Measurements from ENCODE around the gene LSR. TPM values are rescaled to one million over a fixed set of nuclear protein-coding genes. Genes with fewer than 3 reads are reported as not detected.

Gene LSR, protein sequence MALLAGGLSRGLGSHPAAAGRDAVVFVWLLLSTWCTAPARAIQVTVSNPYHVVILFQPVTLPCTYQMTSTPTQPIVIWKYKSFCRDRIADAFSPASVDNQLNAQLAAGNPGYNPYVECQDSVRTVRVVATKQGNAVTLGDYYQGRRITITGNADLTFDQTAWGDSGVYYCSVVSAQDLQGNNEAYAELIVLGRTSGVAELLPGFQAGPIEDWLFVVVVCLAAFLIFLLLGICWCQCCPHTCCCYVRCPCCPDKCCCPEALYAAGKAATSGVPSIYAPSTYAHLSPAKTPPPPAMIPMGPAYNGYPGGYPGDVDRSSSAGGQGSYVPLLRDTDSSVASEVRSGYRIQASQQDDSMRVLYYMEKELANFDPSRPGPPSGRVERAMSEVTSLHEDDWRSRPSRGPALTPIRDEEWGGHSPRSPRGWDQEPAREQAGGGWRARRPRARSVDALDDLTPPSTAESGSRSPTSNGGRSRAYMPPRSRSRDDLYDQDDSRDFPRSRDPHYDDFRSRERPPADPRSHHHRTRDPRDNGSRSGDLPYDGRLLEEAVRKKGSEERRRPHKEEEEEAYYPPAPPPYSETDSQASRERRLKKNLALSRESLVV
- total RNA-seq (2014; rRNA removed; shearing (Covaris generic)): 16.7 and 18.7 TPM in 2 replicates

- in situ Hi-C loops (cut with HindIII; ENCODE audit: low sequenced_read_pairs): no loop called here
- peak; percentile 41 for DNase-seq (ENCODE audit: low spot score)
These were observed at the start of gene LSR for GRCh38 chr19:35248310-35249145. TSS of gene LSR (plus strand) at chr19:35249002. CDS start at chr19:35249023, 21 bp downstream.

- in situ Hi-C loops (cut with HindIII; ENCODE audit: low sequenced_read_pairs): no loop called here
- DNase-seq (ENCODE audit: low spot score): no peak
These were observed 49.3 kb upstream of the LSR start for GRCh38 chr19:35199481-35199880.

GRCh38 chr19:35202722-35203688, 45.8 kb upstream of the LSR start:
- in situ Hi-C loops (cut with HindIII; ENCODE audit: low sequenced_read_pairs): no loop called here
- no peak for DNase-seq (ENCODE audit: low spot score)

DNA sequence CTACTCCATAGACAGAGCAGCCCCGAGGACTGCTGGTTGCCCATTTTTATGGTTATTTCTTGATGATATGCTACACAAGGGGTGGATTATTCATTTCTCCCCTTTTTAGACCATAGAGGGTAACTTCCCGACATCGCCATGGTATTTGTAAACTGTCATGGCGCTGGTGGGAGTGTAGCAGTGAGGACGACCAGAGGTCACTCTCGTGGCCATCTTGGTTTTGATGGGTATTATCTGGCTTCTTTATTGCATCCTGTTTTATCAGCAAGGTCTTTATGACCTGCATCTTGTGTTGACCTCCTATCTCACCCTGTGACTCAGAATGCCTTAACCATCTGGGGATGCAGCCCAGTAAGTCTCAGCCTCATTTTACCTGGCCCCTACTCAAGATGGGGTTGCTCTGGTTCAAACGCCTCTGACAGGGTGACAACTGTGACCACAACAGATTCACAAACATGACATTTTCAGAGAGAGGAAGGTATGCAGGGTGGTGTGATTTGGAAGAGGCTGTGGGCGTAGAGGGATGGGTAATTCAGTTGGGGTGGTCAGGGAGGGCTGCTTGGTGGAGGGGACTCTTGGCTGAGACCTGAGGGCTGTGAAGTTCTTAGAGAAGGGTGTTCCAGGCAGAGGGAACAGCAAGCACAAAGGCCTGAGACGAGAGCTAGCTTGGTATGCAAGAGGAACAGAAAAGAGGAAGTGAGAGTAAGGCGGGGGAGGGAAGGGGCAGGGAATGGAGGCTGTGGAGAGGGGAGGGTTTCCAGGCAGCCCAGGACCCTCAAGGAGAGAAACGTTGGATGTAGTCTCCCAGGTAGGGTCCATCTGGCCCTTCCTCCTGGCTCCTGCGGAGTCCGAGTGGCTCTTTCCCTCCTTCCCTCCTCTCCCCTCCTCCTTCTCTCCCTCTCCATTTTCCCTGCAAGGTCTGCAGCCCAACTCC, 43.7 kb upstream of the LSR start:
- no peak for DNase-seq (ENCODE audit: low spot score)
- in situ Hi-C loops (cut with HindIII; ENCODE audit: low sequenced_read_pairs): no loop called here

DNA sequence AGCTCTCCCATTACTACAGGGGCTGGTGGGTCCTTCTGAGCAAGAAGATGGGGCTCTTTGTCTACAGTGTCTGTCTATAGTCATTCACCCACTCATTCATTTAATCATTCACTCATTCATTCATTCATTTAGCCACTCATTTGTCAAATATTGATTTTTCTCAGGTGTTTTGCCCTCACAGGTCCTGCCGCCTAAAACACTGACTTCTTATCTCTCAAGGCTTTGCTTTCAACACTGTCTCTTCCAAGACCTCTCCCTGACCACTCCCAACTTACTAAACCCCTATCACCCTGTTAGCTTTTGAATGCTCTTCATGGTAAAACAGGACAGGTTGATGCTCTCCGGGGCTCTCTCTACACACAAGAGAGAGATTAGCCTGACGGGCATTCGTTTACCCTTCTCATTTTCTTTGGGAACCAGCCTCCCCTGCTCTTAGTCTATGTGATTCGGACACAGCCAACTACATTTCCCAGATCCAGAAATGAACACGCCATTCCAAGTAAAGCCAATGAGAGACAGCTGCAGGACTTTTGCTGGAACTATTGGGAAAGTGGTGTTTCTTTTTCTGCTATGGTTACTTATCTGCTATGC, 43.0 kb upstream of the LSR start:
- DNase-seq (ENCODE audit: low spot score): no peak
- in situ Hi-C loops (cut with HindIII; ENCODE audit: low sequenced_read_pairs): no loop called here

DNA sequence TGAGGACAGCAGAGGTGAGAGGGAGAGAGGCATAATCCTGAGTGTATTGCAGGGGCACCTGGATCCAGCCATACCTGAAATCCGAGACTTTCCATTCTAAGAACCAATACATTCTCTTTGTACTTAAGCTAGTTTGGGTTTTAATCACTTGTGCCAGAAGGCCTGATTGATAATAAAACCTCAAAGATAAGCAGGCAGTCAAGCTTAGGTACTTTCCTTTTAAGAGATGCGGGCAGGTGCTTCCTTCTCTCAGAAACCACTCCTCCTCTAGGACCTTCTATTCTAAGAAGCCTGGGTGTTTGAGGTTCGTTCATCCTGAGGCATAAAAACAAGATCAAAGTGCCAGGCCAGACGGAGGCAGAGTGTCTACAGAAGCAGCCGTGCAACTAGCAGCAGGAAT, 42.4 kb upstream of the LSR start:
- no peak for DNase-seq (ENCODE audit: low spot score)
- in situ Hi-C loops (cut with HindIII; ENCODE audit: low sequenced_read_pairs): no loop called here

DNA sequence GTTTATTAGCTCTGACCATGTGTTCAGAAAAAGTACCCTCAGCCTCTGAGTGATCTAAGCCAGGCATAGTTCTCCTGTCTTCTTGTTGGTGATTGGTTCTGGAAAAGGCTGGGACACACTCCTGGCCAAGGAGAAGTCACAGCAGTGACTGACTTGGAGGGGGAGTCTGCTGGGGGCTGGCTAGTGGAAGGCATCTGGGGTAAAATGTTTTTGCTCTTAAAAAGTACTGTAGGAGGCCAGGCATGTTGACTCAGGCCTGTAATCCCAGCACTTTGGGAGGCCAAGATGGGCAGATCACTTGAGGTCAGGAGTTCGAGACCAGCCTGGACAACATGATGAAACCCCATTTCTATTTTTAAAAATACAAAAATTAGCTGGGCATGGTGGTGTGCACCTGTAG, 41.9 kb upstream of the LSR start:
- in situ Hi-C loops (cut with HindIII; ENCODE audit: low sequenced_read_pairs): no loop called here

DNA sequence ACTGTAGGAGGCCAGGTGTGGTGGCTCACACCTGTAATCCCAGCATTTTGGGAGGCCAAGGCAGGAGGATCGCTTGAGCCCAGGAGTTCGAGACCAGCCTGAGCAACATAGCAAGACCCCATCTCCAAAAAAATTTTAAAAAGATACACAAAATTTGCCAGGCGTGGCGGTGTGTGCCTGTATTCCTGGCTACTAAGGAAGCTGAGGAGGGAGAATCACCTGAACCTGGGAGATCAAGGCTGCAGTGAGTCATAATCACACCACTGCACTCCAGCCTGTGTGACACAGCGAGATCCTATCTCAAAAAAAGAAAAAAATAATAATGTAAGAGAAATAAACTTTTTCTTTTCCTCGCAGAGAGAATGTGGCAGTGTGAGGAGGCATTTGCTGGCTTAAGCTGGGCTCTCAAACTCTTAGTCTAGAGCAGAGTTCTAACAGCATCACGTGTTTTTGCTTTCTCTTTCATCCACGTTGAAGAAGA, 41.4 kb upstream of the LSR start:
- in situ Hi-C loops (cut with HindIII; ENCODE audit: low sequenced_read_pairs): no loop called here
- no peak for DNase-seq (ENCODE audit: low spot score)

More for the DNA sequence above, 41.9 kb upstream of the LSR start:
- DNase-seq (ENCODE audit: low spot score): no peak

- in situ Hi-C loops (cut with HindIII; ENCODE audit: low sequenced_read_pairs): no loop called here
- DNase-seq (ENCODE audit: low spot score): no peak
These were observed 40.7 kb upstream of the LSR start for GRCh38 chr19:35208121-35208520.

DNA sequence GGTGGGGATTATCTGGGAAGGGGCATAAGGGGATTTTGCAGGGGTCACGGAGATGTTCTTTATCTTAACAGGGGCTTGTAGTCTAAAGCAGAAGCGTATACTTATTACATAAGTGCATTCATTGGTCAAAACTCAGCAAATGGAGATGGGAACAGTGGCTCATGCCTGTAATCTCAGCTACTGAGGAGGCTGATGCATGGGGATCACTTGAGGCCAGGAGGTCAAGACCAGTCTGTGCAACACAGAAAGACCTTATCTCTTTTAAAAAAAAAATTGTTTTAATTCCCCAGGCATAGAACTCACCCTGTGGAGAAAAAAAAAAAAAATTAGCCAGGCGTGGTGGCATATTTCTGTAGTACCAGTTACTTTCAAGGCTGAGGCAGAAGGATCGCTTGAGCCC, 39.2 kb upstream of the LSR start:
- DNase-seq (ENCODE audit: low spot score): no peak
- in situ Hi-C loops (cut with HindIII; ENCODE audit: low sequenced_read_pairs): no loop called here

DNA sequence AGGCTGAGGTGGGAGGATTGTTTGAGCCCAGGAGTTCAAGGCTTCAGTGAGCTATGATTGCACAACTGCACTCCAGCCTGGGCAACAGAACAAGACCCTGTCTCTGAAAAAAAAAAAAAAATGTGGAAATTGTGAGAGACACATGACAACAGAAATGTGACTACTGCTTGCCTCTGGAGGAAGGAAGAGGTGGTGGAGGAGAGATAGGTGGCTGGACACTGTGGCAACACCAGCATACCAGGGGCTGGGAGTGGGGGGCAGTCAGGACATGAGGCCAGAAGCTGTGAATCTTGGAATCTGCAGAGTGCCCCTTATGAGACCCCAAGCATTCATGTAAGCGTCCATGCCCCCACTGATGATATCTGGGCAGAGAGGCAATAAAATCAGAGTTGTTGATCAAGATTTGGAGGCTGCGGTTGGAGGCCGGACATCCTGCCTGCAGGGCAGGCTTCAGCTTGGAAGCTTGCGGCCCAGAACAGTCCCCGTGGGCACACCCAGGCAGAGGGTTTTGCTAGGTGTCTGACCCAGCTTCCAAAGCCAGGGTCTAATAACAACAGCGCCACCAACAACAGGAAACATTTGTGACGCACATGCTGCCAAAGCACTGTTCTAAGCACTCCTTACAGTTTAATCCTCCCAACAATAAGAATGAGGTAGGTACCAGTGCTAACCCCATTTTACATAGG, 37.1 kb upstream of the LSR start:
- in situ Hi-C loops (cut with HindIII; ENCODE audit: low sequenced_read_pairs): no loop called here
- no peak for DNase-seq (ENCODE audit: low spot score)

- in situ Hi-C loops (cut with HindIII; ENCODE audit: low sequenced_read_pairs): no loop called here
- no peak for DNase-seq (ENCODE audit: low spot score)
These were observed 36.6 kb upstream of the LSR start for GRCh38 chr19:35212241-35212640.

DNA sequence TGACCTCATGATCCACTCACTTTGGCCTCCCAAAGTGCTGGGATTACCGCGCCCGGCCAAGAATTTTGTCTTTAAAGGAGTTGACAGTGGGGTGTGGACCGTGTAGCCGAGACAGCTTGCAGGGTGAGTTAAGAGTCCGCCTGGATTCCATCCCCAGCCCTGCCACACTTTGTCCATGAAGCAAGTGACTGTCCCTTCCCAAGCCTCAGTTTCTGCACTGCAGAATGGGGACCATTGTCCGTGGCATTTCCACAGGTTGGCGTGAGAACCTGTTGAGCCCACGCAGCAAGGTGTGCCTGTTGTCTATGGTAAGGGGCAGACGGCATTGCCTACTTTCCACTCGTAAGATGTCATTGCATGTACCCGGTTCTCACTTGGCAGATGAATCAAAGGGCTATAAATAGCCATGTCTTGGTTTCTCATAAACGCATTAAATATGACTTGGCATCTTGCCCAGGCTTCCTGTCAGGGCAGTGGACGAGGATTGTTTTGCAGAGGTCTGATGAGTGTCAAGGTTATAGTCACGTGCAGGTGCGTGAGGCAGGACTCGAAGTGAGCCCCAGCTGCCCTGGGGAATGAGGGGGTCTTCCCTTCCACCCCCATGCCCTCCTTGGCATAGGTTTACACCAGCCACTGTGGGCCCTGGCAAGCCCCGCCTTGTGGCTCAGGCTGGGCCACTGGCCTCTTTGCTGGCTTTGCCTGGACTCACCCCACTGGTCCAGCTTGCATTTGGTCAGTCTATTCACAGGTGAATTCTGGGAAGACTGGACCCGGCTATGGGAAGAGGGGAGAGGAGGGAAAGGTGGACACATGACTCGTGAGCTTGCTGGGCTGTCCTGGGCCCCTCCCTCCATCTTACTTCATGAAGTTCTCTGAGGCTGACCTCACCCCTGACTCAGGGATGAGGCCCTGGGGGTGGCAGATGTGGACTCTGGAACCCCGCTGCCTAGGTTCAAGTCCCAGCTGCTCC, 34.9 kb upstream of the LSR start:
- in situ Hi-C loops (cut with HindIII; ENCODE audit: low sequenced_read_pairs): no loop called here
- DNase-seq (ENCODE audit: low spot score): peak; percentile 6

DNA sequence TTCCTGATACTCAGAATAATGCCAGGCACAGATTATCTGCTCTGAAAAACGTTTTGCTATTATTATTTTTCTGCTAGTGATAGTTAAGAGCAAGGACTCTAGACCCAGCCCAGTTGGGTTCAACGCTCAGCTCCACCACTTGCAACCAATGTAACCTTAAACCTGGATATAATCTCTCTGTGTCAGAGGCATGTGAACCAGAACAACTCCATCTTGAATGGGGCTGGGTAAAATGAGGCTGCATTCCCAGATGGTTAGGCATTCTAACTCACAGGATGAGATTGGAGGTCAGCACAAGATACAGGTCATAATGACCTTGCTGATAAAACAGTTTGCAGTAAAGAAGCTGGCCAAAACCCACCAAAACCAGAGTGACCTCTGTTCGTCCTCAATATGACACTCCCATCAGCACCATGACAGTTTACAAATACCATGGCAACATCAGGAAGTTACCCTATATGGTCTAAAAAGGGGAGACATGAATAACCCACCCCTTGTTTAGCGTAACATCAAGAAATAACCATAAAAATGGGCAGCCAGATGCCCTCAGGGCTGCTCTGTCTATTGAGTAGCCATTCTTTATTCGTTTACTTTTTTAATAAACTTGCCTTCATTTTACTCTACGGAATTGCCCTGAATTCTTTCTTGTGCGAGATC, 33.9 kb upstream of the LSR start:
- DNase-seq (ENCODE audit: low spot score): no peak
- in situ Hi-C loops (cut with HindIII; ENCODE audit: low sequenced_read_pairs): no loop called here

Measured in G401 (cell line).